GM21381 (cell line): ENCODE results near the gene ILKAP.
"Not testable (repeated sequence)": the region's sequence is repeated elsewhere in the genome, so short reads cannot be mapped to it uniquely, and the experiment has no call there.

Experiments
- ATAC-seq: cut with Tn5 transposase; IDR thresholded peaks from one replicate; pipeline ENCODE4 v1.9.1; 2021; ENCODE audit warnings: mild to moderate bottlenecking, moderate library complexity; ENCODE audit not compliant: unreplicated experiment

ILKAP gene

GRCh38 chr2:238202326-238203093, 985 bp downstream of the ILKAP start:
- ATAC-seq, result no peak

GRCh38 chr2:238190445-238190844, 13.1 kb downstream of the ILKAP start:
- ATAC-seq, result no peak

- no peak for ATAC-seq
These were observed 15.6 kb downstream of the ILKAP start for GRCh38 chr2:238187618-238188548.

GRCh38 chr2:238183821-238184220, 19.7 kb downstream of the ILKAP start:
- ATAC-seq, result no peak

GRCh38 chr2:238182362-238182761, 21.1 kb downstream of the ILKAP start:
- no peak for ATAC-seq

- ATAC-seq, result no peak
These were observed 22.9 kb downstream of the ILKAP start for GRCh38 chr2:238180554-238180953.

GRCh38 chr2:238176613-238177012, 26.9 kb downstream of the ILKAP start:
- no peak for ATAC-seq

- no peak for ATAC-seq
These were observed 28.8 kb downstream of the ILKAP start for GRCh38 chr2:238174701-238175100.

- no peak for ATAC-seq
These were observed 29.2 kb downstream of the ILKAP start for GRCh38 chr2:238174291-238174690.

- no peak for ATAC-seq
These were observed 29.8 kb downstream of the ILKAP start for GRCh38 chr2:238173692-238174091.

GRCh38 chr2:238172439-238172838, 31.1 kb downstream of the ILKAP start:
- ATAC-seq, result no peak

- no peak for ATAC-seq
These were observed 31.8 kb downstream of the ILKAP start for GRCh38 chr2:238171575-238172187.

GRCh38 chr2:238171072-238171431, 32.4 kb downstream of the ILKAP start:
- ATAC-seq, result not testable (repeated sequence)

- ATAC-seq, result no peak
These were observed 33.0 kb downstream of the ILKAP start for GRCh38 chr2:238170386-238171071.

- no peak for ATAC-seq
These were observed 33.7 kb downstream of the ILKAP start for GRCh38 chr2:238169708-238170251.

- ATAC-seq, result no peak
These were observed 34.3 kb downstream of the ILKAP start for GRCh38 chr2:238169048-238169707.

GRCh38 chr2:238168196-238169047, 35.1 kb downstream of the ILKAP start:
- no peak for ATAC-seq

- no peak for ATAC-seq
These were observed 35.7 kb downstream of the ILKAP start for GRCh38 chr2:238167761-238168160.

- ATAC-seq, result no peak
These were observed 36.2 kb downstream of the ILKAP start for GRCh38 chr2:238167344-238167715.
